PC-9 (cell line): Measurements from ENCODE around the gene GAPDH. TPM values are rescaled to one million over a fixed set of nuclear protein-coding genes. Genes with fewer than 3 reads are reported as not detected.

Experiments
- BruUV-seq: library from RNA; stranded (reverse); fragments of 400-500 nt; replicated peaks from 2 replicates; lab custom pipeline; 2021; lab: Mats Ljungman, UMichigan
- CTCF ChIA-PET: fragments of 300-600 bp; sonication (Branson Sonifier 250); formaldehyde crosslinking; loops from one replicate; lab custom pipeline; 2022; ENCODE audit warnings: antibody characterized with exemption; lab: Charles Lee
- POLR2A ChIA-PET: fragments of 300-600 bp; sonication (Branson Sonifier 250); formaldehyde crosslinking; loops from one replicate; lab custom pipeline; 2022; ENCODE audit warnings: antibody characterized with exemption; ENCODE audit not compliant: unreplicated experiment; lab: Charles Lee
- DNase-seq, 2 experiments: peaks; one replicate each; pipeline versions ENCODE4 v3.0.0 to v3.0.0-alpha.2; 2015 to 2022; ENCODE audit warnings: mixed read lengths in 1 of 2
- H2AFZ ChIP-seq: fragments of 200-600 bp; sonication (generic); 2 replicates; pipeline ENCODE4 v1.8.1; 2017; ENCODE audit warnings: antibody characterized with exemption
- H3F3A ChIP-seq: fragments of 200-600 bp; sonication (generic); 2 replicates; pipeline ENCODE4 v1.8.1; 2017; ENCODE audit warnings: antibody characterized with exemption, mild to moderate bottlenecking, low read depth; ENCODE audit not compliant: insufficient read depth
- H3K27ac ChIP-seq: fragments of 200-600 bp; sonication (generic); 2 replicates; pipeline ENCODE4 v1.6.1; 2016; ENCODE audit warnings: mixed run types
- H3K27me3 ChIP-seq: fragments of 200-600 bp; sonication (generic); 2 replicates; pipeline ENCODE4 v1.6.1; 2016; ENCODE audit warnings: low read depth, mixed run types; ENCODE audit not compliant: insufficient read depth
- H3K36me3 ChIP-seq: fragments of 200-600 bp; sonication (generic); 2 replicates; pipeline ENCODE4 v1.6.1; 2016; ENCODE audit warnings: low read depth, mixed run types
- H3K4me1 ChIP-seq: fragments of 200-600 bp; sonication (generic); replicated peaks from 2 replicates; pipeline ENCODE4 v1.6.1; 2016; ENCODE audit warnings: mixed run types; ENCODE audit not compliant: insufficient read depth
- H3K4me2 ChIP-seq: fragments of 200-600 bp; sonication (generic); 2 replicates; pipeline ENCODE4 v1.6.1; 2017; ENCODE audit warnings: mixed run types
- H3K4me3 ChIP-seq: fragments of 200-600 bp; sonication (generic); 2 replicates; pipeline ENCODE4 v1.6.1; 2016; ENCODE audit warnings: mixed run types
- H3K79me2 ChIP-seq: fragments of 200-600 bp; sonication (generic); 2 replicates; pipeline ENCODE4 v1.6.1; 2017; ENCODE audit warnings: low read depth, mixed run types
- H3K9me2 ChIP-seq: fragments of 200-600 bp; sonication (generic); 2 replicates; pipeline ENCODE4 v1.8.1; 2017; ENCODE audit warnings: mild to moderate bottlenecking; ENCODE audit not compliant: insufficient read depth
- H3K9me3 ChIP-seq: fragments of 200-600 bp; sonication (generic); 2 replicates; pipeline ENCODE4 v1.8.1; 2016; ENCODE audit warnings: low read depth; ENCODE audit not compliant: insufficient read depth
- H4K20me1 ChIP-seq: fragments of 200-600 bp; sonication (generic); 2 replicates; pipeline ENCODE4 v1.8.1; 2017; ENCODE audit not compliant: insufficient read depth
- EZH2 ChIP-seq: fragments of 200-600 bp; sonication (generic); IDR thresholded peaks from 2 replicates; pipeline ENCODE4 v1.8.0; 2017; ENCODE audit warnings: antibody characterized with exemption, low read depth
- intact Hi-C: fragments of 100-400 bp; cut with micrococcal nuclease; formaldehyde crosslinking; loops from one replicate; pipeline ENCODE4 v1.10.0; 2022; ENCODE audit not compliant: unreplicated experiment
- total RNA-seq: library from RNA; stranded (reverse); gene quantifications from 2 replicates; pipeline ENCODE4 v1.2.3, GENCODE V29; 2021
- TF ChIP-seq, protein P1 (sequence below): fragments of 200-600 bp; sonication (generic); conservative IDR thresholded peaks from 2 replicates; pipeline ENCODE4 v1.6.1; 2017; ENCODE audit warnings: mixed run types, antibody characterized with exemption, mild to moderate bottlenecking, moderate library complexity

GAPDH gene
- total RNA-seq, 1 experiment from 2014 or later: 8,169 TPM

GRCh38 chr12:6500466-6500865 is 33.9 kb upstream of the GAPDH start:
- Histone ChIP-seq H3K4me1 (peaks cover 5% of the 10 kb centered on the region; the same call in 1 of the 2 replicates), H2AFZ (no peak overlapping the region), H4K20me1 (peaks cover 14% of the 10 kb centered on the region), H3K4me2 (no peak overlapping the region), H3K9me2 (no peaks in the 10 kb centered on the region), H3K4me3 (no peak overlapping the region), H3K36me3 (peaks cover 63% of the 10 kb centered on the region), H3K27ac (no peak overlapping the region), H3K79me2 (peaks cover 93% of the 10 kb centered on the region), H3K27me3 (no peaks in the 10 kb centered on the region), H3K9me3 (no peaks in the 10 kb centered on the region), H3F3A (peaks cover 21% of the 10 kb centered on the region; the same call in 1 of the 2 replicates)
- no peak for TF ChIP-seq EZH2
- TF ChIP-seq, protein P1, sequence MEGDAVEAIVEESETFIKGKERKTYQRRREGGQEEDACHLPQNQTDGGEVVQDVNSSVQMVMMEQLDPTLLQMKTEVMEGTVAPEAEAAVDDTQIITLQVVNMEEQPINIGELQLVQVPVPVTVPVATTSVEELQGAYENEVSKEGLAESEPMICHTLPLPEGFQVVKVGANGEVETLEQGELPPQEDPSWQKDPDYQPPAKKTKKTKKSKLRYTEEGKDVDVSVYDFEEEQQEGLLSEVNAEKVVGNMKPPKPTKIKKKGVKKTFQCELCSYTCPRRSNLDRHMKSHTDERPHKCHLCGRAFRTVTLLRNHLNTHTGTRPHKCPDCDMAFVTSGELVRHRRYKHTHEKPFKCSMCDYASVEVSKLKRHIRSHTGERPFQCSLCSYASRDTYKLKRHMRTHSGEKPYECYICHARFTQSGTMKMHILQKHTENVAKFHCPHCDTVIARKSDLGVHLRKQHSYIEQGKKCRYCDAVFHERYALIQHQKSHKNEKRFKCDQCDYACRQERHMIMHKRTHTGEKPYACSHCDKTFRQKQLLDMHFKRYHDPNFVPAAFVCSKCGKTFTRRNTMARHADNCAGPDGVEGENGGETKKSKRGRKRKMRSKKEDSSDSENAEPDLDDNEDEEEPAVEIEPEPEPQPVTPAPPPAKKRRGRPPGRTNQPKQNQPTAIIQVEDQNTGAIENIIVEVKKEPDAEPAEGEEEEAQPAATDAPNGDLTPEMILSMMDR: no peak
- ChIA-PET POLR2A (interaction anchor here (0.5 kb wide), 1 partner anchor 34 kb away, joined by 36 read pairs; the partner anchor contains the start of gene GAPDH), CTCF (no interaction called here)
- BruUV-seq: no TSS peak
- DNase-seq: no peak
- intact Hi-C loops: no loop called here

DNA sequence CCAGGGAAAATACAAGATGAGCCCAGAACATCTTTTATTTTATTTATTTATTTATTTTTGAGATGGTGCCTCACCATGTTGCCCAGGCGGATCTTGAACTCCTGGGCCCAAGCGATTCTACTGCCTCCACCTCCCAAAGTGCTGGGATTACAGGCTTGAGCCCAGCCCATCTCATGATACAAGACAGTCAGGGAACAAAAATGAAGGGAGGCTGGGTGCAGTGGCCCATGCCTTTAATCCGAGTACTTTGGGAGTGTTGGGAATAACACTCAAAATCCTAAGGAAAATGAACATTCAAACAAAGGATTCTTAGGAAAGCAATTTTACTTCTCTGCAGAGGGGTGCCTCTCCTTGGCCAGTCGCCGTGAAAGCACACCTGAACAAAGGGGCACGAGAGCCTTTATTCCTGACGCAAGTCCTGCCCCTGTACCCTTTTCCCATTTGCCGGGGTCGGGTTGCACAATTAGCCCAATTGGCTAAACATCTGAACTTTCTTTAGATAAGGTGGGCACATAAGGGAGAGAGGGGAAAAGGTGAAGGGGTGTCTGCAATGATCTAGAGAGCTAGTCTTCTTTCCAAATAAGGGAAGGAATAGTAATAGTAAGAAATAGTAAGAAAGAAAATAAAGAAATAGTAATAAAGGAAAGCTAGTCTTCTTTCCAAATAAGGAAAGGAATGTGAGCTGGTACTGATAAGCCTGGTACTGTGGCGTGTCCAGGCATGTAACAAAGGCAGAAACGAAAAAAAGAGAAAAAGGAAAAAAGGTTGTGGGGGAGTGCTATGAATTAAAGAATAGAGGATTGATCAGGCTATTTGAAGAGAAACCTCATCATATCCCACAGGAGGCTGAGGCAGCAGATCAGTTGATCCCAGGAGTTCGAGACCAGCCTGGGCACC is 27.0 kb upstream of the GAPDH start:
- Histone ChIP-seq H3K27me3 (no peaks in the 10 kb centered on the region), H3K27ac (no peak overlapping the region), H3K36me3 (peaks cover 52% of the 10 kb centered on the region), H3K79me2 (peaks cover 59% of the 10 kb centered on the region), H3K9me2 (no peaks in the 10 kb centered on the region), H3F3A (peaks cover 4% of the 10 kb centered on the region), H3K4me2 (no peak overlapping the region), H3K4me1 (no peaks in the 10 kb centered on the region), H3K9me3 (no peaks in the 10 kb centered on the region), H3K4me3 (no peak overlapping the region), H2AFZ (no peak overlapping the region), H4K20me1 (peaks cover 20% of the 10 kb centered on the region)
- BruUV-seq: no TSS peak
- intact Hi-C loops: no loop called here
- no peak for TF ChIP-seq EZH2
- TF ChIP-seq, protein P1: no peak
- no peak for DNase-seq
- CTCF ChIA-PET: interaction anchor here (0.6 kb wide), 1 partner anchor 182 kb away, joined by 6 read pairs; the partner anchor contains the start of gene ZNF384
- POLR2A ChIA-PET: interaction anchor here (0.6 kb wide), 1 partner anchor 16 kb away, joined by 3 read pairs; no protein-coding TSS in a partner anchor

GRCh38 chr12:6508087-6508486 is 26.2 kb upstream of the GAPDH start:
- no peak for DNase-seq
- intact Hi-C loops: no loop called here
- H3K36me3 ChIP-seq: peaks cover 56% of the 10 kb centered on the region
- ChIA-PET CTCF (interaction anchor here (0.6 kb wide), 1 partner anchor 181 kb away, joined by 6 read pairs; the partner anchor contains the start of gene ZNF384), POLR2A (no interaction called here)
- H4K20me1 ChIP-seq: peaks cover 20% of the 10 kb centered on the region
- no TSS peak for BruUV-seq
- H3K27me3 ChIP-seq: no peaks in the 10 kb centered on the region
- no peaks in the 10 kb centered on the region for H3K9me2 ChIP-seq
- H2AFZ ChIP-seq: no peak overlapping the region
- no peak for TF ChIP-seq EZH2
- TF ChIP-seq, protein P1: no peak
- H3K4me2 ChIP-seq: no peak overlapping the region
- no peak overlapping the region for H3K4me3 ChIP-seq
- peaks cover 51% of the 10 kb centered on the region for H3K79me2 ChIP-seq
- H3K27ac ChIP-seq: no peak overlapping the region
- H3K9me3 ChIP-seq: no peaks in the 10 kb centered on the region
- H3K4me1 ChIP-seq: no peaks in the 10 kb centered on the region
- H3F3A ChIP-seq: peaks cover 4% of the 10 kb centered on the region
